ENCODE results near the gene CRIP3.

Gene CRIP3

GRCh38 chr6:43299338-43300293 lies 9.0 kb downstream of the CRIP3 start:
- DNase-seq (ENCODE audit: insufficient read length, low spot score) (no peak), FAIRE-seq (no peak)
- TF ChIP-seq SPI1 (IDR thresholded peaks at IDR 0.05; ENCODE audit: low read depth, low read length): peak; percentile 26; the same call in 1 of the 2 replicates
- no peak for TF ChIP-seq POLR2A (IDR thresholded peaks at IDR 0.05; ENCODE audit: low read depth, low read length)
- no peak for TF ChIP-seq PAX5 (IDR thresholded peaks at IDR 0.05; ENCODE audit: insufficient read depth, low read length, severe bottlenecking)
- TF ChIP-seq TAF1 (IDR thresholded peaks at IDR 0.05; ENCODE audit: low read depth, low read length): no peak
- no peak for TF ChIP-seq POLR2AphosphoS5 (IDR thresholded peaks at IDR 0.05; ENCODE audit: low read depth, low read length)
- TF ChIP-seq POU2F2 (IDR thresholded peaks at IDR 0.05; ENCODE audit: low read depth, low read length): no peak

GRCh38 chr6:43298565-43299337 lies 9.9 kb downstream of the CRIP3 start:
- DNase-seq (ENCODE audit: insufficient read length, low spot score) (no peak), FAIRE-seq (no peak)
- TF ChIP-seq POU2F2 (IDR thresholded peaks at IDR 0.05; ENCODE audit: low read depth, low read length) (no peak), TAF1 (IDR thresholded peaks at IDR 0.05; ENCODE audit: low read depth, low read length) (no peak)

- FAIRE-seq (no peak), DNase-seq (ENCODE audit: insufficient read length, low spot score) (no peak)
These were observed 10.7 kb downstream of the CRIP3 start, which contains the start of gene SLC22A7 for GRCh38 chr6:43297644-43298564. Gene SLC22A7, plus strand, starts transcription at chr6:43298260. Its CDS starts 99 bp downstream, at chr6:43298359.

DNA sequence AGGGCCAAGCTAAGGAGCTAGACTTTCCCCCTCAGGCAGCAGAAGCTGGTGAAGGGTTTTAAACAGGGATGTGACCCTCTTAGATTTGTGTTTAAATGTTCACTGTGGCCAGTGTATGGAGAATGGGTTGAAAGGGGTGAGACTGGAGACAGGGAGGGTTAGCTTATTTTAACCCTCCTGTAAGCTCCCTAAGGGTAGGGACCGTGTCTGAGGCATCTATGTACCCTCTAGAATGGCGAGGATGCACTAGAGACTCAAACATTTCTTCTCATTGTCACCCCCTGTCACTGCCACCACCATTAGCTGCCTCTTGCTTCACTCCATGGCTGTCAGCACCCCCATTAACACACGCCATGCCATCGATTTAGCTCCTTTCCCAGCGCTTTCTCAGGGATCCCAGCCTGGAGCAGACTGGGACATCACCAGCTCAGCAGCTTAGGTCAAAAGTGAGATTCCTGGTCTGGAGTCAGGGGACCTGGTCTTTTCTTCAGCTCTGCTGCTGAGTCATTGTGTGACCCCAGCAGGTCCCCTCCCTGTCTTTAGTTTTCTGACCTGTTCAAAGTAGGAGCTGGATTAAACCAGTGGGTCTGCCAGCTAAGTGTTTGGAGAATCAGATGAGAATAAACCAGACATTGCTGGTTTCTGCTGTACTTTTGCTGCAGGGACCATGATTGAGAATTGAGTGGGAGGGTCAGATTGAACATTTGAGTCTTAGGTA lies 11.7 kb downstream of the CRIP3 start:
- TF ChIP-seq POLR2AphosphoS5 (IDR thresholded peaks at IDR 0.05; ENCODE audit: low read depth, low read length) (no peak), TAF1 (IDR thresholded peaks at IDR 0.05; ENCODE audit: low read depth, low read length) (no peak), PAX5 (IDR thresholded peaks at IDR 0.05; ENCODE audit: insufficient read depth, low read length, severe bottlenecking) (no peak), POU2F2 (IDR thresholded peaks at IDR 0.05; ENCODE audit: low read depth, low read length) (no peak), POLR2A (IDR thresholded peaks at IDR 0.05; ENCODE audit: low read depth, low read length) (no peak), SPI1 (IDR thresholded peaks at IDR 0.05; ENCODE audit: low read depth, low read length) (no peak)
- no peak for DNase-seq (ENCODE audit: insufficient read length, low spot score)
- no peak for FAIRE-seq

More at GRCh38 chr6:43297644-43298564, 10.7 kb downstream of the CRIP3 start, which contains the start of gene SLC22A7:
- TF ChIP-seq POLR2A (IDR thresholded peaks at IDR 0.05; ENCODE audit: low read depth, low read length) (no peak), SPI1 (IDR thresholded peaks at IDR 0.05; ENCODE audit: low read depth, low read length) (no peak), POLR2AphosphoS5 (IDR thresholded peaks at IDR 0.05; ENCODE audit: low read depth, low read length) (no peak), PAX5 (IDR thresholded peaks at IDR 0.05; ENCODE audit: insufficient read depth, low read length, severe bottlenecking) (no peak), POU2F2 (IDR thresholded peaks at IDR 0.05; ENCODE audit: low read depth, low read length) (no peak), TAF1 (IDR thresholded peaks at IDR 0.05; ENCODE audit: low read depth, low read length) (no peak)

DNA sequence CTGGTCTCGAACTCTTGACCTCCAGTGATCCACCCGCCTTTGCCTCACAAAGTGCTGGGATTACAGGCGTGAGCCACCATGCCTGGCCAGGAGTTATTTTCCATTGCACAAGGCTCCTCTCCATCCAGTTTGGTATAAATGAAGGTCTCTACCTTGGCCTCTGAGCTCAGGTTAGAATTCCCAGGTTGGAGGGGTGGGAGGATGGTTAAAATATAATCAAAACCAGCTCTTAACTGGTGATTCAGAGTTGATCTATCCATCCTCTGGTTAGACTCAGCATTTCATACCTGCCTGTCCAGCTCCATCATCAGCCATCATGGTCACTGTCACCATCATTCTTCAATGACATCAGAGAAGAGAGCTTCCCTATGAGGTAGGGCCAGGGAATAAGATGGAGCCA lies 13.2 kb downstream of the CRIP3 start:
- TF ChIP-seq PAX5 (IDR thresholded peaks at IDR 0.05; ENCODE audit: insufficient read depth, low read length, severe bottlenecking) (no peak), POLR2A (IDR thresholded peaks at IDR 0.05; ENCODE audit: low read depth, low read length) (no peak), POLR2AphosphoS5 (IDR thresholded peaks at IDR 0.05; ENCODE audit: low read depth, low read length) (no peak), TAF1 (IDR thresholded peaks at IDR 0.05; ENCODE audit: low read depth, low read length) (no peak), SPI1 (IDR thresholded peaks at IDR 0.05; ENCODE audit: low read depth, low read length) (no peak), POU2F2 (IDR thresholded peaks at IDR 0.05; ENCODE audit: low read depth, low read length) (no peak)
- DNase-seq (ENCODE audit: insufficient read length, low spot score) (no peak), FAIRE-seq (no peak)

- TF ChIP-seq POLR2AphosphoS5 (IDR thresholded peaks at IDR 0.05; ENCODE audit: low read depth, low read length) (no peak), POLR2A (IDR thresholded peaks at IDR 0.05; ENCODE audit: low read depth, low read length) (no peak), PAX5 (IDR thresholded peaks at IDR 0.05; ENCODE audit: insufficient read depth, low read length, severe bottlenecking) (no peak), POU2F2 (IDR thresholded peaks at IDR 0.05; ENCODE audit: low read depth, low read length) (no peak), TAF1 (IDR thresholded peaks at IDR 0.05; ENCODE audit: low read depth, low read length) (no peak), SPI1 (IDR thresholded peaks at IDR 0.05; ENCODE audit: low read depth, low read length) (no peak)
- peak; percentile 81 for FAIRE-seq
- no peak for DNase-seq (ENCODE audit: insufficient read length, low spot score)
These were observed 14.1 kb downstream of the CRIP3 start for GRCh38 chr6:43294536-43294935.

GRCh38 chr6:43293698-43294097 lies 14.9 kb downstream of the CRIP3 start:
- TF ChIP-seq SPI1 (IDR thresholded peaks at IDR 0.05; ENCODE audit: low read depth, low read length): no peak
- no peak for TF ChIP-seq POLR2A (IDR thresholded peaks at IDR 0.05; ENCODE audit: low read depth, low read length)
- TF ChIP-seq TAF1 (IDR thresholded peaks at IDR 0.05; ENCODE audit: low read depth, low read length): no peak
- no peak for TF ChIP-seq POLR2AphosphoS5 (IDR thresholded peaks at IDR 0.05; ENCODE audit: low read depth, low read length)
- no peak for TF ChIP-seq POU2F2 (IDR thresholded peaks at IDR 0.05; ENCODE audit: low read depth, low read length)
- TF ChIP-seq PAX5 (IDR thresholded peaks at IDR 0.05; ENCODE audit: insufficient read depth, low read length, severe bottlenecking): no peak
- DNase-seq (ENCODE audit: insufficient read length, low spot score) (no peak), FAIRE-seq (no peak)

DNA sequence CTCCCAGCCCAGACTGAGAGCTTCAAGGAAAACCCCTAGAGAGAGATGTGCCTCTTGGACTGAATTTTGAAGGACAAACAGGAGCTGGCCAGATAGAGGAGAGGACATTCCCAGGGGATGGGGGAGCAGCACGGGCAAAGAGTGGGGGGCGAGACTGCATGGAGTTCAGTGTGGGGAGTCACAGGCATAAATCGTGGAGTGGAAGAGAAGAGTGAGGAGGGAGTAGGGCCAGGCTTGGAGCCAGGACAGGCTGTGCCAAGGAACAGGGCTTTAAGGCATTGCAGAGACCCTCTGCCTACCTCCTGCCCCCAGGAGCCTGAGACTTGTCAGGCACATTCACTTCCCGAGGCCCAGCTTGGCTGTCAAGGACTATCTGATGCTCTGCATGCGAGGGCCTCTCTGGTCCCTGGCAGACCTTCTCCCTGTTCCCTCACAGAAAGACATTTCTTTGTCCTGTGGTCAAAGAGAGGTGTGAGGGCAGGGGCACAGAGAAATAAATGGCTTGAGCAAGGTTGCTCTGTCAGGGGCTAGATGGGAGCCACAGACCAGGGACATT lies 15.8 kb downstream of the CRIP3 start:
- FAIRE-seq: no peak
- DNase-seq (ENCODE audit: insufficient read length, low spot score): peak; percentile 1
- TF ChIP-seq SPI1 (IDR thresholded peaks at IDR 0.05; ENCODE audit: low read depth, low read length) (no peak), PAX5 (IDR thresholded peaks at IDR 0.05; ENCODE audit: insufficient read depth, low read length, severe bottlenecking) (no peak), POU2F2 (IDR thresholded peaks at IDR 0.05; ENCODE audit: low read depth, low read length) (no peak), TAF1 (IDR thresholded peaks at IDR 0.05; ENCODE audit: low read depth, low read length) (no peak)
